T-helper 1 cell (primary cell): Measurements from ENCODE around the gene EZR.
A peak's percentile ranks its signal among the peaks of the same experiment; 100 is the strongest.
"Not testable (repeated sequence)": the region's sequence is repeated elsewhere in the genome, so short reads cannot be mapped to it uniquely, and the experiment has no call there.

ENCODE experiments used
- DNase-seq, 5 donors: peaks; one replicate each; pipeline ENCODE4 v3.0.0-alpha.2; 2012 to 2020

EZR gene

GRCh38 chr6:158841358-158841757 lies 22.2 kb upstream of the EZR start:
- DNase-seq, result no peak

GRCh38 chr6:158840465-158840864 lies 21.3 kb upstream of the EZR start:
- no peak for DNase-seq

GRCh38 chr6:158839796-158840195 lies 20.6 kb upstream of the EZR start:
- DNase-seq, result no peak

DNA sequence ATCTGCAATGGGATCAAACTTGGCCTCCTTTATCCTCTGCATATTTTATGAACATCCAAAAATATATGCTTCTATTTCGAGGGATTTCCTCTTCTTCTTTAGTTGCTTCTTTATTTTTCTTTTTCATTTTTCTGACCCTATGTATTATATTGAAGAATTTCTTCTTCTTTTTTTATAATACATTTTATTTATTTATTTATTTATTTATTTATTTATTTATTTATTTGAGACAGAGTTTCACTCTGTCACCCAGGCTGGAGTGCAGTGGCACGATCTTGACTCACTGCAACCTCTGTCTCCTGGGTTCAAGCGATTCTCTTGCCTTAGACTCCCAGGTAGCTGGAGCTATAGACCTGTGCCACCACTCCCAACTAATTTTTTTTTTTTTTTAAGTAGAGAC lies 19.6 kb upstream of the EZR start:
- not testable (repeated sequence) for DNase-seq

DNA sequence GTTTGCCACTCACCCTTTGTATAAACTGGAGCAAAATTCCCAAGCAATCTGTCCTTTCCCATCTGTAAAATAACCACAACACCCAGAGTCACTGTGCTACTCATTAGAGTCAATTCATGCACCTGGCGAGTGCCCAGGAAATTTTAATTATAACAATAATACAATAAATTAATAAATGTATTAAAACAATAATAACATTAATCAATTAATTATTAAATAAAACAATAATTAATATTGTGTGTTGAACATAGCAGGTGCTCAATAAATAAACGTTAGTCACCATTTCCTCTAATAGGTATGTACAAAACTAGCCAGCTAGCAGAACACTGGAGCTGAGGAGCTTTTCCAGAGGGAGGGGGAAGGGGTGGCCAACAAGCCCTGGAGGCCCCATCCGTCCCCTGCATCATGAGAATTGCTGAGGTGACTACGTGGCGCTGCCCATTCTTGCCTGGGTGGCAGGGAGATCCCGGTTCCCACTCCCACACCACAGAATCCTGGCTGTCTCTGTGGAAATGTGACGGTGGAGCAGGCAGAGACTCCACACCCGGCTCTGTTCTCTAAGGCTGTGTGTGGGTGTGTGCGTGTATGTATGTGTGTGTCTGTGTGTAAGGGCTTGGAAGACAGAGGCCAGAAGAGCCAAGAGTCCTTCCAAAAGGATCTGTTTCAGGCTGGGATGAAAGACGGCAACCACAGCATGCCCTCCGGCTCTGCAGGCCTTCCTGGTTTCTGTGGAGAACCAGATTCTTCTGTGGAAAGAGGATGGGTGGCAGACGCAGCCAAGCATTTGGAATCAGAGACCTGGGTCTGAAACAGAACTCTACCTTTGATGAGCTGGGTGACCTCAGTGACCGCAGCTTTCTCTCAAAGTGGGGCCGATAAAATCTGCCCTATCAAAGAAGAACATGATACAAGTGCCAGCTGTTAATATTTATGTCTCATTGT lies 18.8 kb upstream of the EZR start:
- no peak for DNase-seq

- DNase-seq, result no peak
Measured at GRCh38 chr6:158836625-158837311, 17.6 kb upstream of the EZR start.

GRCh38 chr6:158835616-158836221 lies 16.6 kb upstream of the EZR start:
- no peak for DNase-seq

DNA sequence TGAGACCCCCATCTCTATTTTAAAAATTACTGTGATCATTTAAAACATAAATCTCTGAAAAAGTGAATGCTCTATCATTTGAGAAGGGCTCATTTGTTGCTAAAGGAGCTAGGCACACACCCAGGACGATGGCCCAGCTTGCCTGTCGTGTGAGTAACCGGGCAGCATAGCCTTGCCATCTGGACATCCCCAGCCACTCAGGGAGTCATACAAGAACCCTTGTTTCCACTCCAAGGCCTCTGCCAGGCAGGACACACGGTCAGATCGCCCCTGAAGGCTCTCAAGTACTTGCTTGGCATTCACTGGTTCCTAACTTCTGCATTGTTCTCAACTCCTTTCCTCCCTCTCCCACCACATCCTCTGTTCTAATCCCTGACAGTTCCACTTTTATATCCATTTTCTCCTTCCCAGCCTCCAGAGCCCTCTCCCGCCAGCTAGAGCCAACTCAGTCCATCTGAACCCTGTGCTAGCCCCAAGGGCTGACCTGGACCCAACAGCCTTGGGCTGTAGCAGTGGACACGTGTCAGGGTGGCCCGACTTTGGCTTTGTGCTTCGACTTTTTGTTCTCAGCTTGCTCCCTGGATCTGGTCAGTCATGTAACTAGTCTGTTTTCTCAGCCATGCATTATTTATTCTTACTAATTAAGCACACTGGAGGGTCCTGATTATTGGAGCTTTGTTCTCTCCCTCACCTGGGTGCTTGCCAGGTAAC lies 15.7 kb upstream of the EZR start:
- no peak for DNase-seq

DNA sequence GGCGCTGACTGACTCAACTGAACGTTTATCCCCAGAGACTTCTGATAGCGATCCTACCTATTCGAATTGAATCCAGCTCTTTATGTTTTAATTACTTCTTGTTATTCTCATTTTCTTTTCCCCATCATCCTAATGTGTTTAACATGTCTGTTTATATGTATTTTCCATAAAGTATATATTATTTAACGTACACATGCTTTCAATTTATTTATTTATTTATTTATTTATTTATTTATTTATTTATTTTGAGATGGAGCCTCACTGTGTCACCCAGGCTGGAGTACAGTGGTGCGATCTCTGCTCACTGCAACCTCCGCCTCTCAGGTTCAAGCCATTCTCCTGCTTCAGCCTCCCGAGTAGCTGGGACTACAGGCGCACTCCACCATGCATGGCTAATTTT lies 13.6 kb upstream of the EZR start:
- DNase-seq, result not testable (repeated sequence)

- no peak for DNase-seq
Measured at GRCh38 chr6:158832026-158832425, 12.9 kb upstream of the EZR start.

- DNase-seq, result no peak
Measured at GRCh38 chr6:158831571-158831970, 12.4 kb upstream of the EZR start.

DNA sequence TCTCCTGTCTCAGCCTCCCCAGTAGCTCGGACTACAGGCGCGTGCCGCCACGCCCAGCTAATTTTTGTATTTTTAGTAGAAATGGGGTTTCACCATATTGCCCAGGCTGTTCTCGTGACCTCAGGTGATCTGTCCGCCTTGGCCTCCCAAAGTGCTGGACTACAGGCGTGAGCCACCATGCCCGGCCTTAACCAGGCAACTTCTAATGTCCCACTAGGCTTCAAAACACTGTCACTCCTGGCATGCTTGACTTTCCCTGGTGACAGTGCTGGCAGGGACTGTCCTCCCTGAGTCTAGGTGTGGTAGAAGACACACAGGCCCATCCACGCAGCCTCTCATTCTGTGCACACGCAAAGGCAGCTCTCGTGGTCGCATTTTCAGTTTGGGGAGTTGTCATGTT lies 11.6 kb upstream of the EZR start:
- no peak for DNase-seq

DNA sequence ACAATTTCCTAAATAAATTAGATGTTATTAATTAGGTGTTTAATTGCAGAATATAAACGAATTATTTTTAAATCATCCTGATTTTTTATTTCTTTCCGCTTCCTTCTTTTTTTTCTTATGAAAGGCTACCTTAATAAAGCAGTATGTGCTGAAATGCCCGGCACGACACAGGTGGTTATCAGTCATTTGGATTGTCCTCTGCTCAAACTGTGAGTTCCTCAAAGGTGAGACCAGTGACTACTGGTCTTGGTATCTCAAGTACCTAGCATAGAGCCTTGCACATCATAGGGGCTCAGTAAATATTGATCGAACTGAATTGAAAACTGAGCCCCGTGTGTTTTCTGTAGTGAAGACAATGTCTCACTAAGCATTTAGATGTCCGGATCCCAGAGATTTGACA lies 9.6 kb upstream of the EZR start:
- no peak for DNase-seq

- DNase-seq, result no peak
Measured at GRCh38 chr6:158826819-158827501, 7.8 kb upstream of the EZR start.

DNA sequence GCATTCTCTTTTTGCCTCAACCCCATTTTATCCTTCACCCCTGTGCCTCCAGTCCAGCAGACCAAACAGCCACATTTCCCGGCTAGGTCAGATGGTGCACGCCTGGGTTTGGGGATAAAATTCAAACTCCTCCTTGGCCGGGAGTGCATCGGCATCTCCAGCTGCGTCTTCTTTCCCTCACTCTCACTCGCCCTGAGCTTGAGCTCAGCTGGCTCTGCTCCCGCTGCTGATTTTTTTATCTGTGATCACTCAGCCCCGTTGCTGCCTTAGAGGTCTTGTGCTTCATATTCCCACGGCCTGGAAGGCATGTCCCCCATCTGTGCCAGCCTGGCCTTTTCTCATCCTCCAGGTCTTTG lies 6.8 kb upstream of the EZR start:
- no peak for DNase-seq

DNA sequence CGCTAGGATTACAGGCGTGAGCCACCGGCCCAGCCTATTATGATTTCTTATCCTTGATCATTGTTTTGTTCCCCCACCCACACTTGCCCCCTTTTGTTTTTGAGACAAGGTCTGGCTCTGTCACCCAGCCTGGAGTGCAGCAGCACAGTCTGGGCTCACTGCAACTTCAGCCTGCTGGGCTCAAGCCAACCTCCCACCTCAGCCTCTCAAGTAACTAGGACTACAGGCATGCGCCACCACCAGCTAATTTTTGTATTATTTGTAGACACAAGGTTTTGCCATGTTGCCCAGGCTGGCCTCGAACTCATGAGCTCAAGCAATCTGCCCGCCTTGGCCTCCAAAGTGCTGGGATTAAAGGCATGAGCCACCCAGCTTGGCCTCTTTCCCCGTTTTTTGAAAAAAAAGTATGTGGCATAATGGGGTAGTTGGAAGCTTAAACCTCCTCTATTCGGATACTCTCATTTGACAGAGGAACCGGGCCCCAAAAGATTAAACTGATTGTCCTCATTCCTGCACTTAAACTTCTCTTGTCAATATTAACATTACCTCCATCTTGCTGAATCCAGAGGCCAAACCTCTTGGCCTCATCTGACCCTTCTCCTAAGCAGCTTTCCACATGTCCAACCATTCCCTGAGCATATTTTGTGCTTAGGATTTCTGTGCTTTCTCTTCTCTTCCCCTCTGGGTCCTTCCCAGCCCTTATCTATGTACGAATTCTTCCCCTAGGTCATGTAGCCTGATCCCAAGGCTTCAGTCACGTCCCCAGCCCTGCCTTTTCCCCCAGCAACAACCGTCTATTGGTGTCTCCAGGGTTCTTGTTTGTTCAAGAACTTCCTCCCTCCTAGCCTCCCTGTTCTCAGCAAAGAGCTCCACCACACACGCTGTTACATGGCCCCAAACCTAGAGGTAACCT lies 6.1 kb upstream of the EZR start:
- no peak for DNase-seq

- not testable (repeated sequence) for DNase-seq
Measured at GRCh38 chr6:158823616-158824015, 4.4 kb upstream of the EZR start.

- no peak for DNase-seq
Measured at GRCh38 chr6:158819977-158820622, 932 bp upstream of the EZR start.

DNA sequence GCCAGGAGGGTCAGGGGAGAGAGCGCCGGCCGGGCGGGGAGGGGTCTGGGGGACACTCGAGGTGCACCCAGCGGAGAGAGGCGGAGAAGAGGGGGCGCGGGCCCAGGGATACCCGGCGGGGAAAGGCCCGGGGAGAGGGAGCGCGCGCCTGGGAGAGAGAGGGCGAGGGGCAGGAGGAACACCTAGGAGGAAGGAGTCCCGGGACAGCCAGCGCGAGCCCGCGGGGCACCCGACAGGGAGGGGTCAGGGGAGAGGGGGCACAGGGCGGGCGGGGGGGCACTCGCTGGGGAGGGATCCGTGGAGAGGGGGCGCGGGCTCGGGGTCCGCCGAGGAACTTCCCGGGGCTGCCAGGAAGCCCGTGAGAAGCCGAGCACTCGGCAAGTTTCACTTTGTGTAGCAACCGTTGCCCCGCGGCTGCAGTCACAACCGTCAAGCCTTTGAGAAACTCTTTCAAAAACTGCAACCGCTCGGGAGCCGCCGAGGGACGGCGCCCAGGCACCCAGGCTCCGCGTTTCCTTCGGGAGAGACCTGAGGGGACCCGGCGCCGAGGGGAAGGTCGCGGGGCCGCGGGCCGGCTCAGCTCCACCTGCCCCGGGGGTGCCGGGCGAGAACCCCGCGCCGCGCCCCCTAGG lies 471 bp downstream of the EZR start:
- DNase-seq, result peak; percentile 44 to 79 (median 63)
